SK-N-SH treated with all-trans-retinoic acid at 6 μM for 48 hours (cell line): ENCODE measurements around the gene USP36.

Experiments used
- ATAC-seq: fragments of 200-7000 bp; cut with Tn5 transposase; 3 replicates; pipeline ENCODE4 v1.9.1; 2020; ENCODE audit warnings: mild to moderate bottlenecking, moderate library complexity
- ARNTL ChIP-seq: fragments of 450-650 bp; formaldehyde crosslinking; IDR thresholded peaks from 2 replicates; pipeline ENCODE4 v1.5.0; 2020; ENCODE audit warnings: low read depth, mild to moderate bottlenecking, moderate library complexity, borderline replicate concordance
- BACH2 ChIP-seq: fragments of 250-450 bp; sonication (Bioruptor Pico); IDR thresholded peaks from 2 replicates; pipeline ENCODE4 v1.9.0; 2021; ENCODE audit warnings: mild to moderate bottlenecking, borderline replicate concordance
- CREB5 ChIP-seq: fragments of 250-450 bp; sonication (Bioruptor Pico); IDR thresholded peaks from 2 replicates; pipeline ENCODE4 v1.5.1; 2020; ENCODE audit warnings: low read depth, mild to moderate bottlenecking, moderate library complexity
- CSRNP3 ChIP-seq: fragments of 250-450 bp; sonication (Bioruptor Pico); IDR thresholded peaks from 2 replicates; pipeline ENCODE4 v1.5.1; 2021; ENCODE audit warnings: mild to moderate bottlenecking, moderate library complexity
- ESRRG ChIP-seq: fragments of 250-450 bp; sonication (Bioruptor Pico); IDR thresholded peaks from 2 replicates; pipeline ENCODE4 v1.6.1; 2021; ENCODE audit warnings: mild to moderate bottlenecking
- GLIS3 ChIP-seq: fragments of 250-450 bp; sonication (Bioruptor Pico); IDR thresholded peaks from 2 replicates; pipeline ENCODE4 v1.5.0; 2020; ENCODE audit warnings: mild to moderate bottlenecking, moderate library complexity
- ISL1 ChIP-seq: fragments of 250-450 bp; sonication (Bioruptor Pico); IDR thresholded peaks from 2 replicates; pipeline ENCODE4 v2.1.2; 2022; ENCODE audit warnings: mild to moderate bottlenecking, moderate library complexity
- OSR1 ChIP-seq: fragments of 250-450 bp; sonication (Bioruptor Pico); IDR thresholded peaks from 2 replicates; pipeline ENCODE4 v1.8.0; 2022; ENCODE audit warnings: moderate library complexity, mild to moderate bottlenecking, inconsistent platforms
- PATZ1 ChIP-seq: fragments of 250-450 bp; sonication (Bioruptor Pico); IDR thresholded peaks from 2 replicates; pipeline ENCODE4 v1.8.0; 2020; ENCODE audit warnings: mild to moderate bottlenecking, moderate library complexity, borderline replicate concordance
- POU6F1 ChIP-seq: fragments of 250-450 bp; sonication (Bioruptor Pico); IDR thresholded peaks from 2 replicates; pipeline ENCODE4 v1.8.0; 2021; ENCODE audit warnings: low read depth, mild to moderate bottlenecking, moderate library complexity, borderline replicate concordance
- PPARA ChIP-seq: fragments of 250-450 bp; sonication (Bioruptor Pico); IDR thresholded peaks from 2 replicates; pipeline ENCODE4 v1.5.0; 2020; ENCODE audit warnings: mild to moderate bottlenecking, borderline replicate concordance
- SNAI2 ChIP-seq: fragments of 250-450 bp; sonication (Bioruptor Pico); IDR thresholded peaks from 2 replicates; pipeline ENCODE4 v1.5.0; 2020; ENCODE audit warnings: mild to moderate bottlenecking, moderate library complexity
- TCF4 ChIP-seq: fragments of 250-450 bp; sonication (Bioruptor Pico); IDR thresholded peaks from 2 replicates; pipeline ENCODE4 v1.8.0; 2021; ENCODE audit warnings: mild to moderate bottlenecking, moderate library complexity, borderline replicate concordance
- TOX ChIP-seq: fragments of 250-450 bp; sonication (Bioruptor Pico); IDR thresholded peaks from 2 replicates; pipeline ENCODE4 v1.8.0; 2021; ENCODE audit warnings: mild to moderate bottlenecking, moderate library complexity, borderline replicate concordance
- ZC3H10 ChIP-seq: fragments of 250-450 bp; sonication (Bioruptor Pico); IDR thresholded peaks from 2 replicates; pipeline ENCODE4 v1.5.1; 2021; ENCODE audit warnings: mild to moderate bottlenecking, moderate library complexity
- ZFP3 ChIP-seq: fragments of 250-450 bp; sonication (Bioruptor Pico); IDR thresholded peaks from 2 replicates; pipeline ENCODE4 v1.5.0; 2020; ENCODE audit warnings: mild to moderate bottlenecking, moderate library complexity
- ZFP30 ChIP-seq: fragments of 450-650 bp; formaldehyde crosslinking; IDR thresholded peaks from 2 replicates; pipeline ENCODE4 v1.5.0; 2022; ENCODE audit warnings: mild to moderate bottlenecking, moderate library complexity
- ZNF565 ChIP-seq: fragments of 450-650 bp; formaldehyde crosslinking; conservative IDR thresholded peaks from 2 replicates; pipeline ENCODE4 v1.5.0; 2020; ENCODE audit warnings: low read depth, mild to moderate bottlenecking, moderate library complexity
- ZNF70 ChIP-seq: fragments of 450-650 bp; formaldehyde crosslinking; IDR thresholded peaks from 2 replicates; pipeline ENCODE4 v1.5.0; 2020; ENCODE audit warnings: mild to moderate bottlenecking, moderate library complexity
- ZNF8 ChIP-seq: fragments of 450-650 bp; formaldehyde crosslinking; IDR thresholded peaks from 2 replicates; pipeline ENCODE4 v1.5.0; 2020; ENCODE audit warnings: mild to moderate bottlenecking, moderate library complexity

The USP36 gene

GRCh38 chr17:78795861-78796516 is 44.6 kb downstream of the USP36 start:
- TF ChIP-seq ARNTL (CRISPR knock-in tag) (no peak), ZC3H10 (no peak), CSRNP3 (CRISPR knock-in tag) (no peak), OSR1 (CRISPR knock-in tag) (no peak), POU6F1 (CRISPR knock-in tag) (no peak), ZFP30 (no peak), PPARA (CRISPR knock-in tag) (no peak), PATZ1 (no peak), ZFP3 (CRISPR knock-in tag) (no peak), ZNF8 (no peak), ZNF70 (CRISPR knock-in tag) (no peak), TOX (no peak), CREB5 (no peak)
- TF ChIP-seq, all 23 proteins: peak for 0
- no peak for ATAC-seq

GRCh38 chr17:78794864-78795640 is 45.6 kb downstream of the USP36 start:
- TF ChIP-seq ARNTL (CRISPR knock-in tag) = no peak
- no peak for ATAC-seq

- no peak for ATAC-seq
- TF ChIP-seq GLIS3 (CRISPR knock-in tag) (no peak), ZC3H10 (no peak), TCF4 (CRISPR knock-in tag) (no peak), CSRNP3 (CRISPR knock-in tag) (no peak), ZNF565 (CRISPR knock-in tag) (no peak), ZFP30 (no peak), ISL1 (CRISPR knock-in tag) (no peak)
These were observed 46.2 kb downstream of the USP36 start for GRCh38 chr17:78794399-78794798.

GRCh38 chr17:78793968-78794367 is 46.6 kb downstream of the USP36 start:
- no peak for ATAC-seq
- TF ChIP-seq PATZ1 (no peak), BACH2 (no peak), ZFP30 (no peak), POU6F1 (CRISPR knock-in tag) (no peak), CREB5 (no peak), ESRRG (CRISPR knock-in tag) (no peak), TOX (no peak), SNAI2 (CRISPR knock-in tag) (no peak), ZNF70 (CRISPR knock-in tag) (no peak)
